PC-3 (cell line): Measurements from ENCODE around the gene DAB1. TPM values are rescaled to one million over a fixed set of nuclear protein-coding genes. Genes with fewer than 3 reads are reported as not detected.

Experiments used
- ATAC-seq: fragments of 200-7000 bp; cut with Tn5 transposase; 2 replicates; pipeline ENCODE4 v1.9.1; 2020; ENCODE audit warnings: mild to moderate bottlenecking, moderate library complexity
- BruUV-seq: library from RNA; stranded (reverse); fragments of 400-500 nt; replicated peaks from 2 replicates; lab custom pipeline; 2021; lab: Mats Ljungman, UMichigan
- CTCF ChIA-PET: fragments of 300-600 bp; sonication (Branson Sonifier 250); formaldehyde crosslinking; loops from one replicate; lab custom pipeline; 2022; ENCODE audit warnings: antibody characterized with exemption; lab: Charles Lee
- POLR2A ChIA-PET: fragments of 300-600 bp; sonication (Branson Sonifier 250); formaldehyde crosslinking; loops from one replicate; lab custom pipeline; 2022; ENCODE audit warnings: antibody characterized with exemption; ENCODE audit not compliant: unreplicated experiment; lab: Charles Lee
- DNase-seq: peaks from one replicate; pipeline ENCODE4 v3.0.0-alpha.2; 2015
- H2AFZ ChIP-seq: fragments of 300-600 bp; sonication (generic); 2 replicates; pipeline ENCODE4 v1.6.0; 2016; ENCODE audit warnings: antibody characterized with exemption, low read length
- H3F3A ChIP-seq: fragments of 300-600 bp; sonication (generic); one replicate; pipeline ENCODE4 v1.6.0; 2017; ENCODE audit warnings: antibody characterized with exemption, low read length, control low read depth, mild to moderate bottlenecking; ENCODE audit not compliant: unreplicated experiment
- H3K27ac ChIP-seq: fragments of 300-600 bp; sonication (generic); 2 replicates; pipeline ENCODE4 v1.5.1; 2016; ENCODE audit warnings: mild to moderate bottlenecking, low read length
- H3K27me3 ChIP-seq: fragments of 300-600 bp; sonication (generic); 2 replicates; pipeline ENCODE4 v1.6.1; 2016; ENCODE audit warnings: low read length, mixed read lengths
- H3K36me3 ChIP-seq: fragments of 300-600 bp; sonication (generic); 2 replicates; pipeline ENCODE4 v1.6.1; 2016; ENCODE audit warnings: low read depth, mixed run types, low read length, mixed read lengths
- H3K4me1 ChIP-seq: fragments of 300-600 bp; sonication (generic); 2 replicates; pipeline ENCODE4 v1.5.1; 2016; ENCODE audit warnings: low read length; ENCODE audit not compliant: insufficient read depth
- H3K4me2 ChIP-seq: fragments of 300-600 bp; sonication (generic); 2 replicates; pipeline ENCODE4 v1.6.0; 2016; ENCODE audit warnings: low read length
- H3K4me3 ChIP-seq: fragments of 300-600 bp; sonication (generic); 2 replicates; pipeline ENCODE4 v1.5.1; 2016; ENCODE audit warnings: mild to moderate bottlenecking, low read length, mixed read lengths
- H3K79me2 ChIP-seq: fragments of 300-600 bp; sonication (generic); 2 replicates; pipeline ENCODE4 v1.6.1; 2017; ENCODE audit warnings: low read length, mixed read lengths
- H3K9ac ChIP-seq: fragments of 300-600 bp; sonication (generic); 2 replicates; pipeline ENCODE4 v1.6.0; 2016; ENCODE audit warnings: mild to moderate bottlenecking, low read length
- H3K9me2 ChIP-seq: fragments of 300-600 bp; sonication (generic); replicated peaks from 2 replicates; pipeline ENCODE4 v1.6.1; 2016; ENCODE audit warnings: mixed run types, low read length, mixed read lengths
- H3K9me3 ChIP-seq: fragments of 300-600 bp; sonication (generic); 2 replicates; pipeline ENCODE4 v1.6.1; 2016; ENCODE audit warnings: low read length, mixed read lengths
- H4K20me1 ChIP-seq: fragments of 300-600 bp; sonication (generic); 2 replicates; pipeline ENCODE4 v1.6.1; 2016; ENCODE audit warnings: low read length, mixed read lengths
- EZH2 ChIP-seq: fragments of 300-600 bp; sonication (generic); IDR thresholded peaks from one replicate; pipeline ENCODE4 v1.6.1; 2017; ENCODE audit warnings: antibody characterized with exemption, mild to moderate bottlenecking, low read length; ENCODE audit not compliant: unreplicated experiment
- EZH2phosphoT487 ChIP-seq: fragments of 300-600 bp; sonication (generic); IDR thresholded peaks from 2 replicates; pipeline ENCODE4 v1.6.1; 2018; ENCODE audit warnings: mild to moderate bottlenecking, antibody characterized with exemption, low read length, borderline replicate concordance
- intact Hi-C: fragments of 100-400 bp; cut with micrococcal nuclease; formaldehyde crosslinking; loops from 2 replicates; pipeline ENCODE4 v1.9.0; 2023
- total RNA-seq: library from RNA; depleted of rRNA; stranded (reverse); fragments of >200 nt; gene quantifications from 2 replicates; pipeline ENCODE4 v1.2.3, GENCODE V29; 2014
- TF ChIP-seq, protein P1 (sequence below): fragments of 300-600 bp; sonication (generic); conservative IDR thresholded peaks from 2 replicates; pipeline ENCODE4 v1.5.1; 2017; ENCODE audit warnings: antibody characterized with exemption, low read depth, mild to moderate bottlenecking, low read length

Gene DAB1
- total RNA-seq, 1 experiment from 2014 or later, result not detected

DNA sequence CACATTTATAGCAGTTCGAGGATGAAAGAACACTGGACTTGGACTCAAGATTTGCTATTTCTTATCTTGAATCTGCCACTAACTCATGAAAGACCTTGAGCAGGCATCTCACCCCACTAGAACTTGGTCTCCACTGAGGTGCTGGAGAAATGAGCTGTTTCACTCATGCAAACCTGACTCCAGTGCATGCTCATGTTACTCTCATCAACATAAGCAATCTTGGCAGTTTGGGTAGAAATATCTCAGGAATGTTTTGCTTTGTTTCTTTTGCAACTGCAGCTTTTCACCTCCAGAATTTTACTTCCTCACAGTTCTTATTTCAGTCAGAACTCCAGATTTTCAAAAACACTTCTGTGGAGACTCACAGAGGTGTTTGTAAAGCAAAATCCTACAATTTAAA lies 46.2 kb upstream of the DAB1 start:
- H3K4me1 ChIP-seq, result no peaks in the 10 kb centered on the region
- ATAC-seq (no peak), DNase-seq (no peak)
- TF ChIP-seq, protein P1, sequence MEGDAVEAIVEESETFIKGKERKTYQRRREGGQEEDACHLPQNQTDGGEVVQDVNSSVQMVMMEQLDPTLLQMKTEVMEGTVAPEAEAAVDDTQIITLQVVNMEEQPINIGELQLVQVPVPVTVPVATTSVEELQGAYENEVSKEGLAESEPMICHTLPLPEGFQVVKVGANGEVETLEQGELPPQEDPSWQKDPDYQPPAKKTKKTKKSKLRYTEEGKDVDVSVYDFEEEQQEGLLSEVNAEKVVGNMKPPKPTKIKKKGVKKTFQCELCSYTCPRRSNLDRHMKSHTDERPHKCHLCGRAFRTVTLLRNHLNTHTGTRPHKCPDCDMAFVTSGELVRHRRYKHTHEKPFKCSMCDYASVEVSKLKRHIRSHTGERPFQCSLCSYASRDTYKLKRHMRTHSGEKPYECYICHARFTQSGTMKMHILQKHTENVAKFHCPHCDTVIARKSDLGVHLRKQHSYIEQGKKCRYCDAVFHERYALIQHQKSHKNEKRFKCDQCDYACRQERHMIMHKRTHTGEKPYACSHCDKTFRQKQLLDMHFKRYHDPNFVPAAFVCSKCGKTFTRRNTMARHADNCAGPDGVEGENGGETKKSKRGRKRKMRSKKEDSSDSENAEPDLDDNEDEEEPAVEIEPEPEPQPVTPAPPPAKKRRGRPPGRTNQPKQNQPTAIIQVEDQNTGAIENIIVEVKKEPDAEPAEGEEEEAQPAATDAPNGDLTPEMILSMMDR, result no peak
- no peak for TF ChIP-seq EZH2
- TF ChIP-seq EZH2phosphoT487, result no peak
- no peak overlapping the region for H2AFZ ChIP-seq
- peaks cover 4% of the 10 kb centered on the region for H3K27me3 ChIP-seq
- no peak overlapping the region for H3K4me2 ChIP-seq
- no TSS peak for BruUV-seq
- H3K36me3 ChIP-seq, result no peaks in the 10 kb centered on the region
- no peak overlapping the region for H3K9ac ChIP-seq
- POLR2A ChIA-PET, result no interaction called here
- no peaks in the 10 kb centered on the region for H3F3A ChIP-seq
- no peaks in the 10 kb centered on the region for H4K20me1 ChIP-seq
- CTCF ChIA-PET, result no interaction called here
- intact Hi-C loops, result no loop called here
- no peak overlapping the region for H3K4me3 ChIP-seq
- H3K79me2 ChIP-seq, result no peaks in the 10 kb centered on the region
- no peak overlapping the region for H3K27ac ChIP-seq
- no peaks in the 10 kb centered on the region for H3K9me3 ChIP-seq
- no peaks in the 10 kb centered on the region for H3K9me2 ChIP-seq

DNA sequence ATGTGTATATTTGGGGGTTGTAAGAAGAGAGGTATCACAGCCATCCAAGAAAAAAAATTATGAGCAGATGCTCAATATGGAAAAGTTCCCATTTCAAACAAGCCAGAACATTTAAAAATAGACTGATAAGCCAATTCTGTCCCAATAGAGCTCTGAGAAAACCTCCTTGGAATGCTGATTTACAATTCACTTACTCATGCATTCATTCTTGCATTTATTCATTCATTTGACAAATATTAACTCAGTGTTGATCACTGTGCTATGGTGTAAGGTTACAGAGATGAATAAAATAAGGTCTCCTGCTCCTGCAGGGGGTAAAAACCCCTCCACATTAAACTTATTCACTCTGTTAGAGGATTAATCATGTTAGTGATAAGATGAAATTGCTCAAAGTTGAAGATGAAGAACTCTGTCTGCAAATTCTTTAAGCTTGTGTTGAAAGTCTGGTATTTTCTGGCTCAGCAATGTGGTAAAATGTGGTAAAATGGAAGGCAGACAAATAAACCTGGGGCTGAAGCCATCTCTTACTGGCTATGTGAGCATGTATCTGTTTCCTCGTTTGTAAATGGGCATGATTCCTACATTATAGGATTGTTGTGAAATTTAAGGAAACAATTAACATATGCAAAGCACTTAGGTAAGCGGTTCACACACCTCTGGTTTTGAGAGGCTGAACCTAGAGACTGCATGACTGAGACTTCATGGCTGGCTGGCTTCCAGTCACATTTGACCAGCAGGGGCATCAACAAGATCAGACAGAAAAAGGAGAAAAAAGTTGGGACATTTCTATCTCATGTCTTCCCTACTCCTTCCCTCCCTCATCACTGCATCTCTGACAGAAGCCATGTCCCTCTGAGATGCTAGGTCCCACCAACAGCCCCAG lies 45.0 kb upstream of the DAB1 start:
- Histone ChIP-seq H3K9me3 (no peaks in the 10 kb centered on the region), H3K27me3 (no peaks in the 10 kb centered on the region; the same call in 1 of the 2 replicates), H3K4me3 (no peak overlapping the region), H3K36me3 (no peaks in the 10 kb centered on the region), H3K4me2 (no peak overlapping the region), H3K9me2 (no peaks in the 10 kb centered on the region), H4K20me1 (no peaks in the 10 kb centered on the region), H2AFZ (no peak overlapping the region), H3K4me1 (no peaks in the 10 kb centered on the region), H3K27ac (no peak overlapping the region), H3K79me2 (no peaks in the 10 kb centered on the region), H3K9ac (no peak overlapping the region), H3F3A (no peaks in the 10 kb centered on the region)
- no TSS peak for BruUV-seq
- CTCF ChIA-PET, result no interaction called here
- POLR2A ChIA-PET, result no interaction called here
- intact Hi-C loops, result no loop called here
- no peak for ATAC-seq
- TF ChIP-seq, protein P1, result no peak
- TF ChIP-seq EZH2phosphoT487 (no peak), EZH2 (no peak)
- peak; percentile 5 for DNase-seq

DNA sequence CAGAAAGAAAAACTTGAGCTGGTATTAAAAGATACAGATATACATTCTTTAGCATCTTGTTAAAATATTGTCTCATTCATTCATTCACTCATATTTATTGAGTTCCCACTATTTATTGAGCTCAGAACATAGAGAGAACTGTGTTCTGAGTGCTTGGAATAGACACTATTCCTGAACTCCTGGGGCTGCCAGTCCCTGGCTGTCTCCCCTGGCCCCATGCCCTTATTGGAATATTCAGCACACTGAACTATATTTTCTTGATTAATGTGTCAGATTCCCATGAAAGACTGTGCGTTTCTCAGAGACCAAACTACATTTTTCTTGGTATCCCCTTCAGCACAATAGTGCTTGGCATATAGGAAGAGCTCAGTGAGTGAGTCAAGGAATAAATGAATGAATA lies 44.0 kb upstream of the DAB1 start:
- ATAC-seq, result no peak
- ChIA-PET POLR2A (no interaction called here), CTCF (no interaction called here)
- BruUV-seq, result no TSS peak
- TF ChIP-seq EZH2phosphoT487, result no peak
- no peak for TF ChIP-seq EZH2
- TF ChIP-seq, protein P1, result no peak
- intact Hi-C loops, result no loop called here
- Histone ChIP-seq H3K9me3 (no peaks in the 10 kb centered on the region), H3K27me3 (no peaks in the 10 kb centered on the region; the same call in 1 of the 2 replicates), H4K20me1 (no peaks in the 10 kb centered on the region), H2AFZ (no peak overlapping the region), H3K4me2 (no peak overlapping the region), H3K4me1 (no peaks in the 10 kb centered on the region), H3K9ac (no peak overlapping the region), H3K4me3 (no peak overlapping the region), H3F3A (no peaks in the 10 kb centered on the region), H3K27ac (no peak overlapping the region), H3K9me2 (no peaks in the 10 kb centered on the region), H3K79me2 (no peaks in the 10 kb centered on the region), H3K36me3 (no peaks in the 10 kb centered on the region)
- no peak for DNase-seq
